8988T (cell line): ENCODE data around the gene SNORC.
"Not testable (repeated sequence)": the region's sequence is repeated elsewhere in the genome, so short reads cannot be mapped to it uniquely, and the experiment has no call there.

Experiments used
- DNase-seq: peaks from one replicate; pipeline ENCODE4 v3.0.0; 2011

The SNORC gene

DNA sequence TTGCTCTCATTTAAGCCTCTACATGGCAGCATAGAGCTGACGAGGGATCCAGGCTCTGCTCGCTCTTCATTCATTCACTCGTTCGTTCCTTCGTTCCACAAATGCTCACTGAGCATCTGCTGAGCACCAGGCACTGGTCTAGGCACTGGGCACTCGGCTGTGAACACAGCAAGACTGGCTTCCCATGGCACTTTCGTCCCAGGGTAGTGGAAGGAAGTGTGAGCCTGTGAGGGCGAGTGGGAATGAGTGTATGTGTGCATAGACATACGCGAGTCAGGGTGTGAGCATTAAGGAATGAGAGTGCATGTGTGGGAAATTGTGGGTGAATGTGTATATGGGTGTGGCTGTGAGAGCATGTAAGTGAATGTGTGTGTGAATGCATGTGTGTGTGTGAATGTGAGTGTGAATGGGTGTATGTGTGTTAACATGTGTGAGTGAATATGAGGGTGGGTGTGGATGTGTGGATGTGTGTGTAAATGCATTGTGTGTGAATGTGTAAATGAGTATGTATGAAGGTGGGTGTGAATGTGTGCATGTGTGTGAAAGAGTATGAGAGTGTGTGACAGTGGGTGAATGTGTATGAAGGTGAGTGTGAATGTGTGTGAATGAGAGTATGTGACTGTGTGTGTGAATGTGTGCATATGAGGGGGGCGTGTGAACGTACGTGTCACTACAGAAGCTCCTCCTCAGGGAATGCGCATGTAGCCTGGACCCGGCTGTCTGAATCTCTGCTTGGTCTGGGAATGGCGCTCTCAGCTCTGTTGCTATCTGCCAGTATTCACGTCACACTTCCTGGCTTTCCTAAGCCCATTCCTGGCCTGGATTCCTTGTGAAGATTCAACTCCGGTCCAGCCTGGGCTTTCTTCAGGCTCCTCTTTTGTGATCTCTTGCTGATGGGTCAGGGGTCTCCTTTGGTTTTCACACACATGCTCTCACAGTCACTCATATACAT is 28.8 kb downstream of the SNORC start:
- no peak for DNase-seq

DNA sequence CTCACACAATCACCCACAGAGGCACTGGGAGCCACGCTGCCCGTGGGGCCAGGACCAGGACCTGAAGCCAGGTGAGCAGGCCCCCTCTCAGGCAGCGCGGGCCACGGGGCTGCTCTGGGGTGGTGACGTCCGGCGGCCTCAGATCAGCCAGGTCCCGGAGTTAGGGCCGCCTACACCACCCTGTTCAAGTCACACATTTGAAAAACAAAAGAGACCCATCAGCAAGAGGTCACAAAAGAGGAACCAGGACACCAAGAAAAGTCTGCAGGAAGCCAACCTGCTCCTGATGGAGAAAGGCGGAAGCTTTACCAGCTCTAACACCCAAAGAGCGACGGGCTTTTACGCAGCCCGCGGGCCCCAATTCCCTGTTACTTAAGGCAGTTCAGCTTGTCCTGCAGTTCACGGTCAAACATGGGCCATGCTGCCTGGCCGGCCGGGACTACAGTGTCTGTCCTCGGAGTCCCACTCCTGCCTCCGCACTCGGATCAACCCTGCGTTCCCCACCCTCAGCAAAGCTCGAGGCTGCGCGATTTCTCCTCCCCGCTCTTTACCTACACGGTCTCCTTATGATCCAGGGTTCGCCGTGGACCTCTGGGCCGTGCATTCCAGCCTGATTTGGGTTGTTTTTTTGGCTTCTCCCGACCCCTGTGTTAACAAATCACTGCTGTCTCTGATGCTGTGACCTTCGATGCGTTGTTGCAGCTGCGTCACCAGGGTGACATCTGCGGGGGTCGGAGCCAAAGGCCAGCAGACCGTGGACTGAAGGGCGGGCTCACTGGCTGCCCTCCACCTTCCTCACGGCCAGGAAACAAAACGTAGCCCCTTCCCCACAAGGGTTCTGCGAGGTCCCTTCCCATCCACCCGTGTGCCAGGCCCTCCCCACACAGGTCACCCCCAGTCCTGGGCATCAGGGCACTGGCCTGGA is 31.0 kb downstream of the SNORC start:
- no peak for DNase-seq

DNA sequence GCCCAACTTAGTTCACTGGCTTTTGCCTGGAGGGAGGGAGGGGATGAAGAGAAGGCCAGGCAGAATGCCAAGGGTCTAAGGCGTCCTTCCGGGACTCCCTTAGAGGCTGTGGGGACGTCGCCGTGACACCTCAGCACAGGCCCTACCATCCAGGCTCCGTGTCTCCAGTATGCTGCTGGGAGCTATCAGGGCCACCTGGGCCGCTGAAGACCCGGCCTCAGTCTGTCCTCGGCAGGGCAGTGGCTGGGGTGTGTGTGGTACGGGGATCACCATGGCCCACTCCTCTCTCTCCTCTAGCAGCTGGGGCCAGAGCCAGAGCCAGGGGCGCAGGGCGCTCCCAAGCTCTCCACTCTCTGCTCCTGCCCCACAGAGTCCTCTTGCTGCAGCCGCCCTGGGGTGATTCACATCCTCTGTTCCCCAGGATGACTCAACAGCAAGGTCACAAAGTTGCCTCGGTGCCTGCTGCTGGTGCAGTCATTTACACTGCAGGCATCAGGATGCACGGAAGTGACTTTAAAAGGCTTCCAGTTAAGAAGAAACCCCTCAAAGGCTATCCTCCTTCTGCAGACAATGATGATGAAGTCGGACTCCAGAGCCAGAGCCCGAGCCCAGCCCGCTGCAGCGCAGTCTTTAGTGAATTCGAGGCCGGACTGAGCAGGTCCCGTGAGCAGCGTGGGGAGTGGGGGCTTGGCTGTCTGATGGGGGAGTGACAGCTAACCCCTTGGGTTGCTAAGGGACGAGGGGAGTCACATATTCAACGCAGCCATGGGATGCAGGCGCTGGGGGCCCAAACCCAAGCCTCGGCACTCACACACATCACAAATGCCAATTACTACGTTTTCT is 31.9 kb downstream of the SNORC start:
- peak; percentile 97 for DNase-seq

DNA sequence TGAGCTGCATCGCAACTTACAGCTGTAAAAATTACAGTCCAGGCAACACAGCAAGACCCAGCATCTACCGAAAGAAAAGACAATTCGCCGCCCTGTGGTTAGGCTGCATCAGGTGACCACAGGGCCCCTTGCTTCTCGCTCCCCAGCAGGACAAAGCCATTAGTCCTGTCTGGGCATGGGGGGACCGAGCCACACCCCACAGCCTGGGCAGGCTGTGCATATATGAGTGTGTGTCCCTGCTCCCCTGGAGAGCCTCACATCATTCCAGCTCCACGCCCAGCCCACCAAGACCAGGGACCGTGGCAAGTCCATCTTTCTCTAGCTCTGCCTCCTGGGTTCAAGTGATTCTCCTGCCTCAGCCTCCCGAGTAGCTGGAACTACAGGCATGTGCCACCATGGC is 33.9 kb downstream of the SNORC start:
- DNase-seq, result no peak

- DNase-seq, result not testable (repeated sequence)
Measured at GRCh38 chr2:232906867-232907717, 37.0 kb downstream of the SNORC start.

DNA sequence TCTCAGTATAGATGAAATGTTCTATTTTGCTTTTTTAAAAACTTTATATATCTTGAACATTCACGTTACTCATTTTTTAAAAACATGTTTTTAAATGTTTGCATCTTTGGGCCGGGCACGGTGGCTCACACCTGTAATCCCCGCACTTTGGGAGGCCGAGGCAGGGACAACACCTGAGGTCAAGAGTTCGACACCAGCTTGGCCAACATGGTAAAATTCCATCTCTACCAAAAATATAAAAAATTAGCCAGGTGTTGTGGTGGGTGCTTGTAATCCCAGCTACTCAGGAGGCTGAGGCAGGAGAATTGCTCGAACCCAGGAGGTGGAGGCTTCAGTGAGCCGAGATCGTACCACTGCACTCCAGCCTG is 37.6 kb downstream of the SNORC start:
- not testable (repeated sequence) for DNase-seq

DNA sequence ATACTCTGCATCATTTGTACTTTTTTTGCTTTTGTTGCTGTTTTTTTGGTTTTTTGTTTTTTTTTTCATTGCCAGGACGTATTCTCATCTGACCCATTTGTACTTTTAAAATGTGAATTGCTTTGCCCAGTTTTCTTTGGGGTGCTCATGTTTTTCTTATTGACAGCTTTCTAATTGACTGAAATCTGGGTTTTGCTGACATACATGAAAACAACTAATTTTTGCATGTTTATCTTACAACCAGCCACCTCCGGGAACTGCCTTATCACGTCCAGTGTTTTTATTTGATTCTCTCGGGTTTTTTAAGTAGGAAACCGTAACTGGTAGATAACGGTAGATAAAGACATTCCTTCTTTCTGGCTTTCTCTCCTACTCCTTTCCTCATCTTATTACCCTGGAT is 38.6 kb downstream of the SNORC start:
- DNase-seq, result no peak

DNA sequence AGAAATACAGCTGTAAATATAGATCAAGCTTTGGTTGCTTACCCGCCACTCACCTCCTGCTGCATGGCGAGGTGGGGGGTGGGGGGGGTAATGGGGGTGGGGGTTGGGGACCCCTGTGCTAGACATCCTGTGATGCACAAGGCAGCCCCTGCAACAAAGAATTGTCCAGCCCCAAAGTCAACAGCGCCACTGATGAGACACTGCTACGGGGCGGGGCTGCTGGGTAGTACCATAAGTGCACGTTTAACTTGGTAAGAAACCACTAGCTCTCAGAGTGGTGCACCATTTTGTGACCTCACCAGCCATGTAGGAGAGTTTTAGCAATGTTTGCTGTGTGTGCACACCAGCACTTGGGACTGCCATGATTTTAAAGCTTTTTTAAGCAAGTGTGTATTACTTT is 40.3 kb downstream of the SNORC start:
- DNase-seq, result no peak

DNA sequence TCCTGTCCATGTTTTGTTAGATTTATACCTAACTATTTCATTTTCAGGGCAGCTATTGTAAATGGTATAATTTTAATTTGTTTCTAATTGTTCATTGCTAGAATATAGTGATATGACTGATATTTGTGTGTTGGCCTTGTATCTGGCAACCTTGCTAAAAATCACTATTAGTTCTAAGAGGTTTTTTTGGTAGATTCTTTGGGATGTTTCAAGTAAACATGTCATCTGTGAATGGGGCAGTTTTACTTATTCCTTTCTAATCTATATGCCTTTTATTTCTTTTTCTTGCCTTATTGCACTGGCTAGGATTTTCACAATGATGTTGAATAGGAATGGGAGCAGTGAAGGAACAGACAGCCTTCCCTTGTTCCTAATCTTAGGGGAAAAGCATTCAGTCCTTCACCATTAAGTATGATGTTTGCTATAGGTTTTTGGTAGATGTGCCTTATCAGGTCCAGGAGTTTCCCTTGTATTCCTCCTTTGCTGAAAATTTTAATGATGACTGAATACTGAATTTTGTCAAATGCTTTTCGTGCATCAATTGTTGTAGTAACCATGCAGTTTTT is 41.7 kb downstream of the SNORC start:
- no peak for DNase-seq

- no peak for DNase-seq
Measured at GRCh38 chr2:232913903-232914302, 43.8 kb downstream of the SNORC start.

GRCh38 chr2:232919141-232919540 is 49.1 kb downstream of the SNORC start:
- DNase-seq, result no peak

DNA sequence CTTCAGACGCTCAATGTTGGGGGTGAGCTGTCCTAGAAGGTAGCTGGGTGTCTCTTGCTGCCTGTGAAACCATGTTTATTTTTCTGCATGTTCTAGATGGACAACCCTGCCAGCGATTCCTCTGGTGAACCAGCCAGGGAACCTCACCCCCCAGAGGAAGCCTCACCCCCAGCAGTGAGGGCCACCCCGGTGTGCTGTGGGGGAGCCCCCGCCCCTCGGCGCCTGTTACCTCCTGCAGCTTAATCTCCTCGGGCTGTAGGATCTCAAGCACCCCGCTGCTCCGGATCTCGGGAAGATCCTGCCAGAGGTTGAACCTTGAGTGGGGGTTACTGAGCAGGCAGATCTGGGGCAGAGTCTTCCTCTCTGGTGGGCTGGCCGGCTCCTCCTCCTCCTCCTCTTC is 50.0 kb downstream of the SNORC start:
- DNase-seq, result no peak

GRCh38 chr2:232920760-232921159 is 50.7 kb downstream of the SNORC start:
- DNase-seq, result no peak

GRCh38 chr2:232924433-232924832 is 54.4 kb downstream of the SNORC start:
- DNase-seq, result no peak

GRCh38 chr2:232925153-232925820 is 55.2 kb downstream of the SNORC start:
- DNase-seq, result no peak

DNA sequence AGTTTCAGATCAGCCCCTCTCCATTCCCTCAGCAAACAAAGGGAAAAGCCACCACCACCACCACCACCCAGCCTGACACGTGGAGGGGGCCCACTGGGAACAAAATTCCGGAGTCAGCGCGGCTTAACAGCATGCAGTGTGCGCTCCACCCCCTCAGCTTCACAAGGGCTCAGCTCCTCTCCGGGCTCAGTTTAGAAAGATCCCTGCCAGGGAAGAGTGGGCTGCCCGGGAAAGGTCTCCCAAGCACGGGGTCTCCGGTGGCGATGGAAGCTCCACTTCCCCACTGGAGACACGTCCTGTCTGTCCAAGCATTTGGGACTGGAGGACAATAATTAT is 55.7 kb downstream of the SNORC start:
- DNase-seq, result no peak

GRCh38 chr2:232926431-232926939 is 56.4 kb downstream of the SNORC start:
- DNase-seq, result no peak

DNA sequence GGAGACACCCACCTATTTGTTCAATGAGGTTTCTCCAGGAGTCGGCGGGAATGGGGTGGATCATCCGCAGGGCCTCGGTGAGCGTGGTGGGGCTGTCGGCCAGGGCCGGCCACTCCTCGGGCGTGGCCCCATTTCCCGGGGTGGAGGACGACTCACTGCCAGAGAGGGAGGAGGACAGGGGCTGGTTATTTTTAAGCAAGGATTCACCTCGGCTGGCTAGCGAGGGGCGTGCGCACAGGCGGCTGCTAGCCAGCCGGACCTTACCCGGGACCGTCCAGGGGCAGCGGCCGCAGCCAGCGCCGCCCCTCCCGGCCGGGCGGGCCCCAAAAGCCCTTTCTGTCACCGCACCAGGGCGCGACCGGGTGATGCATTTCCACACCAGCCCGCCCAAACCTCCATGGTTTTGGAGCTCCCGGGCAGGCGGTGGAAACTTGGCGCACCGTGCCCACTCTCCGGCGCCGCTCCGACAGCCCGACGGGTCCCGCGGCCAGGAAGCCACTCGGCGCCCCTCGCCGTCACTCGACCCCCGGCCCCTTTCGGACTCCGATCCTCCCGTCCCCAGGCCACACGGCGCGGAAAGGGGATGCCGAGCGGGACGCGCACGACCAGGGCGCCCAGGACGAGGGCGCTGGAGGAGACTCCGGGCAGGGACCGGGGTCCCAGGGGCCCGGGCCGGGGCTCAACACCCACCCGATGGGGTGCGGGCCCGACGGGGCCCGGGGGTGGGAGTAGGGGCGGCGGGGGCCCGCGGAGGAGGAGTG is 57.1 kb downstream of the SNORC start:
- DNase-seq, result peak; percentile 43

- peak; percentile 75 for DNase-seq
Measured at GRCh38 chr2:232927793-232928550, 57.9 kb downstream of the SNORC start.
